HEK293 (cell line): ENCODE measurements around the gene BCDIN3D.
A peak's percentile ranks its signal among the peaks of the same experiment; 100 is the strongest.
"Not testable (repeated sequence)": the region's sequence is repeated elsewhere in the genome, so short reads cannot be mapped to it uniquely, and the experiment has no call there.

Experiments used
- CTCF ChIA-PET: fragments of 350-600 bp; formaldehyde crosslinking; extraction: SDS; loops from one replicate; lab custom pipeline; 2021; ENCODE audit warnings: antibody characterized with exemption; lab: Yijun Ruan, JAX
- POLR2A ChIA-PET: fragments of 300-600 bp; formaldehyde crosslinking; extraction: SDS; loops from one replicate; lab custom pipeline; 2020; ENCODE audit warnings: antibody characterized with exemption, inconsistent platforms; lab: Yijun Ruan, JAX
- H3K27ac ChIP-seq: fragments of 200-500 bp; sonication (Bioruptor generic); 2 replicates; pipeline ENCODE4 v1.5.1; 2014; ENCODE audit warnings: low read depth, low read length, control low read depth, inconsistent platforms; ENCODE audit errors: extremely low read depth
- H3K36me3 ChIP-seq, 2 experiments: fragments of 200-500 bp in 1 of 2; sonication (Bioruptor generic) in 1 of 2; 1 replicate in 1 of 2; 2 replicates in 1 of 2; pipeline ENCODE4 v1.5.1; 2014 to 2017; ENCODE audit warnings: inconsistent platforms in 2 of 2, low read length in 2 of 2; ENCODE audit not compliant: control insufficient read depth in 2 of 2, insufficient read depth in 1 of 2
- H3K4me1 ChIP-seq: fragments of 200-500 bp; sonication (Bioruptor generic); 2 replicates; pipeline ENCODE4 v1.5.1; 2014; ENCODE audit warnings: mild to moderate bottlenecking, low read length, inconsistent platforms; ENCODE audit not compliant: control insufficient read depth, insufficient read depth
- H3K4me3 ChIP-seq: 2 replicates; pipeline ENCODE4 v1.5.1; 2011; ENCODE audit warnings: low read depth, mild to moderate bottlenecking, control low read depth, low read length, moderate library complexity
- H3K9me3 ChIP-seq: fragments of 200-500 bp; sonication (Bioruptor generic); 2 replicates; pipeline ENCODE4 v1.5.1; 2014; ENCODE audit warnings: low read depth, low read length, inconsistent platforms; ENCODE audit not compliant: control insufficient read depth, insufficient read depth
- GLIS1 ChIP-seq: fragments of 450-650 bp; formaldehyde crosslinking; IDR thresholded peaks from 2 replicates; pipeline ENCODE4 v1.5.1; 2016; ENCODE audit warnings: missing biosample characterization, missing genetic modification characterization
- KLF7 ChIP-seq: fragments of 450-650 bp; formaldehyde crosslinking; IDR thresholded peaks from 2 replicates; pipeline ENCODE4 v1.5.1; 2016; ENCODE audit warnings: missing biosample characterization, missing genetic modification characterization, borderline replicate concordance
- PBX3 ChIP-seq: sonication (generic); formaldehyde crosslinking; IDR thresholded peaks from 2 replicates; pipeline ENCODE4 v1.8.1; 2022; ENCODE audit warnings: mild to moderate bottlenecking, moderate library complexity, missing genetic modification reagents
- SP7 ChIP-seq: fragments of 450-650 bp; formaldehyde crosslinking; IDR thresholded peaks from 2 replicates; pipeline ENCODE4 v1.5.1; 2016; ENCODE audit warnings: missing biosample characterization, missing genetic modification characterization
- ZBTB17 ChIP-seq: fragments of 450-650 bp; formaldehyde crosslinking; IDR thresholded peaks from 2 replicates; pipeline ENCODE4 v1.5.1; 2016; ENCODE audit warnings: missing biosample characterization, missing genetic modification characterization
- ZFHX2 ChIP-seq: fragments of 450-650 bp; formaldehyde crosslinking; conservative IDR thresholded peaks from 2 replicates; pipeline ENCODE4 v1.5.1; 2016; ENCODE audit warnings: missing biosample characterization, missing genetic modification characterization
- ZIC2 ChIP-seq: fragments of 450-650 bp; formaldehyde crosslinking; IDR thresholded peaks from 2 replicates; pipeline ENCODE4 v1.5.1; 2016; ENCODE audit warnings: missing biosample characterization, missing genetic modification characterization
- ZNF175 ChIP-seq: fragments of 450-650 bp; formaldehyde crosslinking; IDR thresholded peaks from 2 replicates; pipeline ENCODE4 v1.5.1; 2016; ENCODE audit warnings: missing biosample characterization, missing genetic modification characterization
- ZNF311 ChIP-seq: fragments of 450-650 bp; formaldehyde crosslinking; IDR thresholded peaks from 2 replicates; pipeline ENCODE4 v1.5.1; 2017; ENCODE audit warnings: missing biosample characterization, missing genetic modification characterization, borderline replicate concordance
- ZNF324 ChIP-seq: fragments of 450-650 bp; formaldehyde crosslinking; IDR thresholded peaks from 2 replicates; pipeline ENCODE4 v1.5.1; 2016; ENCODE audit warnings: missing biosample characterization, missing genetic modification characterization
- ZNF335 ChIP-seq: fragments of 450-650 bp; formaldehyde crosslinking; conservative IDR thresholded peaks from 2 replicates; pipeline ENCODE4 v1.5.1; 2016; ENCODE audit warnings: missing biosample characterization, missing genetic modification characterization
- ZNF610 ChIP-seq: fragments of 450-650 bp; formaldehyde crosslinking; IDR thresholded peaks from 2 replicates; pipeline ENCODE4 v1.5.1; 2016; ENCODE audit warnings: missing biosample characterization, missing genetic modification characterization, borderline replicate concordance
- ZNF791 ChIP-seq: fragments of 450-650 bp; formaldehyde crosslinking; IDR thresholded peaks from 2 replicates; pipeline ENCODE4 v1.5.1; 2016; ENCODE audit warnings: missing biosample characterization, missing genetic modification characterization
- ZNF792 ChIP-seq: fragments of 450-650 bp; formaldehyde crosslinking; IDR thresholded peaks from 2 replicates; pipeline ENCODE4 v1.5.1; 2016; ENCODE audit warnings: missing biosample characterization, missing genetic modification characterization
- TF ChIP-seq, protein P1 (sequence below): fragments of 450-650 bp; formaldehyde crosslinking; IDR thresholded peaks from 2 replicates; pipeline ENCODE4; 2016; ENCODE audit warnings: missing biosample characterization, missing genetic modification characterization

Gene BCDIN3D

DNA sequence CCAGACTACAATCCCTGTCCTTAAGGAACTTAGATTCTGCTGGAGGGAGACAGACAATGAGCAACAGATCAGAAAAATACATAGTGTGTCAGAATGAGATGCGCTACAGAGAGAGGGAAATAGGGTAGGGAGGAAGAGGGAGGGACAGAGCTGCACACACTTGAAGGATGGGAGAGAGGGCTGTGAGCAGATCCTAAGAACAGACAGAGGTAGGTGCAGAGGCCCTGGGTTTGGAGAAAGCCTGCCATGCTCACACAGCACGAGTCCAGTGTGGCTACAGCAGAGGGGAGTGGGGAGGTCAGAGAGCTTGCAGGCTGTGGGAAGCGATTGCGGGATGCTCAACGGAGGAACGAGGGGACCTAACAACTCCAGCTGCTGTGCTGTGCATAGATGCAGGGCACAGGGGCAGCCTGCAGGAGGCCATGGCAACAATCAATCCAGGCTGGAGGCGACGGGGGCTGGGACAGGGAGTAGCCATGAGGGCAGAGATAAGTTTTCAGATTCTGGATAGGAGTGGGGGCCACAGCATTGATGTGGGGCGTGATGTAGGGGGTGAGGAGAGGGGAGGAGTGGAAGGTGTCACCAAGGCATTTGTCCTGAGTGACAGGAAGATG lies 40.1 kb upstream of the BCDIN3D start:
- POLR2A ChIA-PET = no interaction called here
- H3K4me3 ChIP-seq = no peak overlapping the region
- H3K4me1 ChIP-seq = 0 out of 2 replicates have a peak, but pooled peaks cover 4% of the 10 kb centered on the region
- H3K27ac ChIP-seq = no peak overlapping the region
- TF ChIP-seq GLIS1 (tag by site-specific recombination) (peak; percentile 73), ZNF324 (tag by site-specific recombination) (no peak), KLF7 (no peak)
- no peaks in the 10 kb centered on the region for H3K36me3 ChIP-seq
- CTCF ChIA-PET = interaction anchor here (0.7 to 1.7 kb wide), 6 partner anchors 16 to 246 kb away, joined by 3 to 7 read pairs (median 4); no protein-coding TSS in a partner anchor
- no peaks in the 10 kb centered on the region for H3K9me3 ChIP-seq

- TF ChIP-seq ZNF311 (tag by site-specific recombination) (no peak), GLIS1 (tag by site-specific recombination) (peak; percentile 96), ZIC2 (peak; percentile 95), ZFHX2 (tag by site-specific recombination) (no peak), PBX3 (CRISPR knock-in tag) (no peak), ZNF335 (tag by site-specific recombination) (no peak), SP7 (tag by site-specific recombination) (peak; percentile 60), ZBTB17 (tag by site-specific recombination) (peak; percentile 63; the same call in 1 of the 2 replicates), ZNF175 (tag by site-specific recombination) (no peak), ZNF610 (tag by site-specific recombination) (no peak)
- Histone ChIP-seq H3K4me3 (no peak overlapping the region), H3K9me3 (no peaks in the 10 kb centered on the region), H3K4me1 (0 out of 2 replicates have a peak, but pooled peaks cover 4% of the 10 kb centered on the region), H3K36me3 (no peaks in the 10 kb centered on the region), H3K27ac (no peak overlapping the region)
- ChIA-PET CTCF (interaction anchor here (0.6 to 1.7 kb wide), 7 partner anchors 16 to 368 kb away, joined by 3 to 7 read pairs (median 4); no protein-coding TSS in a partner anchor), POLR2A (interaction anchor here (1.1 kb wide), 1 partner anchor 12 kb away, joined by 4 read pairs; no protein-coding TSS in a partner anchor)
These were observed 39.4 kb upstream of the BCDIN3D start for GRCh38 chr12:49882248-49882850.

- Histone ChIP-seq H3K27ac (no peak overlapping the region), H3K36me3 (no peaks in the 10 kb centered on the region), H3K4me3 (no peak overlapping the region), H3K4me1 (0 out of 2 replicates have a peak, but pooled peaks cover 4% of the 10 kb centered on the region), H3K9me3 (no peaks in the 10 kb centered on the region)
- ChIA-PET POLR2A (interaction anchor here (1.1 kb wide), 1 partner anchor 13 kb away, joined by 4 read pairs; no protein-coding TSS in a partner anchor), CTCF (interaction anchor here (0.6 to 0.8 kb wide), 3 partner anchors 26 to 367 kb away, joined by 3 to 4 read pairs (median 4); no protein-coding TSS in a partner anchor)
- TF ChIP-seq ZNF792 (tag by site-specific recombination) = no peak
These were observed 38.7 kb upstream of the BCDIN3D start for GRCh38 chr12:49881415-49882247.

DNA sequence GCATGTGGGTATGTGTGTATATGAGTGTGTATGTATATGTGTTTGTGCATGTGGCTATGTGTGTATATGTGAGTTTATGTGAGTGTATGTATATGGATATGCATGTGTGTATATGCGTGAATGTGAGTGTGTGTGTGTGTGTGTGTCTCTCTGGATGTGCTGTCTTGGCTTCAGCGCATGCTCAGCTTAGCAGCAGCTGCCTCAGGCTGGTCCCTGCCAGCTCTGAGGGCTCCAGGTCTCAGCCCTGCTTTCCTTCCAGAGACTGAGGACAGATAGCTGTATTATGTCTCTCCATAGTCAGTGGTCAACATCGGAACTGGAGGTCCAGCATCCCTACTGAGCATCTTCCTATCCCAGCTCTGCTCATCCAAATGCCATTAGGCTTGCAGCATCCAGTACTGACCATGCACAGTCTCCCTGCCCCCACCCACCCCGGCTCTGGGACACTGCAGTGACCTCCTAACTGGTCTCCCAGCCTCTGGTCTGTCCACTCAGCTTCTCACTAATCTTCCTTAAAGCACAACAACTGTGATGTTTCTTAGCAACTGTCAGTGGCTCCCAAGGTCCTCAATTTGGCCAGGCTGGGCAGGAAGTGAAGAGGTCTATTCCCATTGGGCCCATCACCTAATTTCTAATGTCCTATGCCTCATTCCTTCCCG lies 38.0 kb upstream of the BCDIN3D start:
- no peak overlapping the region for H3K4me3 ChIP-seq
- POLR2A ChIA-PET = no interaction called here

GRCh38 chr12:49879065-49879464 lies 36.2 kb upstream of the BCDIN3D start:
- H3K4me1 ChIP-seq, H3K9me3 ChIP-seq, H3K27ac ChIP-seq, H3K4me3 ChIP-seq, CTCF ChIA-PET, POLR2A ChIA-PET, H3K36me3 ChIP-seq: not testable (repeated sequence)

More for the DNA sequence above, 38.0 kb upstream of the BCDIN3D start:
- CTCF ChIA-PET = no interaction called here
- TF ChIP-seq, protein P1, sequence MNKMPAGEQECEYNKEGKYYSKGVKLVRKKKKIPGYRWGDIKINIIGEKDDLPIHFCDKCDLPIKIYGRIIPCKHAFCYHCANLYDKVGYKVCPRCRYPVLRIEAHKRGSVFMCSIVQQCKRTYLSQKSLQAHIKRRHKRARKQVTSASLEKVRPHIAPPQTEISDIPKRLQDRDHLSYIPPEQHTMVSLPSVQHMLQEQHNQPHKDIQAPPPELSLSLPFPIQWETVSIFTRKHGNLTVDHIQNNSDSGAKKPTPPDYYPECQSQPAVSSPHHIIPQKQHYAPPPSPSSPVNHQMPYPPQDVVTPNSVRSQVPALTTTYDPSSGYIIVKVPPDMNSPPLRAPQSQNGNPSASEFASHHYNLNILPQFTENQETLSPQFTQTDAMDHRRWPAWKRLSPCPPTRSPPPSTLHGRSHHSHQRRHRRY (tag by site-specific recombination) = no peak
- TF ChIP-seq ZNF791 = 0 out of 2 replicates have a peak, but pooled peaks have one; percentile 23
- H3K9me3 ChIP-seq = no peaks in the 10 kb centered on the region
- 0 out of 2 replicates have a peak, but pooled peaks cover 4% of the 10 kb centered on the region for H3K4me1 ChIP-seq
- no peaks in the 10 kb centered on the region for H3K36me3 ChIP-seq
- H3K27ac ChIP-seq = no peak overlapping the region
